ENCODE data around the gene KIAA0930.
"Not testable (repeated sequence)": the region's sequence is repeated elsewhere in the genome, so short reads cannot be mapped to it uniquely, and the experiment has no call there.

The KIAA0930 gene

GRCh38 chr22:45240810-45241631 lies at the start of gene KIAA0930:
KIAA0930 (minus strand) TSS chr22:45240894; CDS start chr22:45240703, 191 bp downstream.
- peak in 47 of 51 donors; percentile 37 to 88 (median 71) for DNase-seq

- DNase-seq = no peak
Observed at GRCh38 chr22:45286854-45287551, 46.3 kb upstream of the KIAA0930 start.

DNA sequence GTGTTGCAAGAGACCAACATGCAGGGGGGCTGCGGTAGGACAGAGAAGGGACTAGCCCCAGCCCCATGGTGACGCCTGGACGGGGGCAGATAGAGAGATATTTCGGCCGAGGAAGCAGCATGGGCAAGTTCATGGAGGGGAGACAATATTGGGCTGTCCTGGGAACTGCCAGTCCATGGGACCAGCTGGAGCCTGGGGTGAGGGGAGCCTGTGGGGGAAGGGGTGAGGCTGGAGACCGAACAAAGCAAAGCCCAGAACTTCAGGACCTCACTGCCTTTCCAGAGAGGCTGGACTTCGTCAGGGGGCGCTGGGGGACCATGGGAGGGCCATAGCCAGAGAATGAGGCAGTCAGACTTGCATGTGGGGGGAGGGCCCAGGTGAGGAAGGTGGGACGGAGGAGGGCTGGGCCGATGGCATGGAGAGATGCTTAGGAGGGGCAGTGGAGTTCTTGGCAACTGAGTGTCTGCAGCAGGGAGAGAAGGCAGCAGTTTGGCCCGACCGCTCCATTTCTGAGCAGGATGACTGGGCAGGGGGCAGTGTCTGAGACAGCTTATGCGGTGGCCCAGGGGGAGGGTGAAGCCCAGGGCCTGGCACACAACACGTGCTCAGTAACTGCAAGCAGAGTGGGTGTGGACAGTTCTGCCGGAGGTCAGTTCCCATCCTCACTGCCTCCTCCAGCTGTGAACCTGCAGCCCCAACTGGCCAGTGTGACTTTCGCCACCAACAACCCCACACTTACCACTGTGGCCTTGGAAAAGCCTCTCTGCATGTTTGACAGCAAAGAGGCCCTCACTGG lies 44.8 kb upstream of the KIAA0930 start:
- DNase-seq = no peak

GRCh38 chr22:45284705-45285262 lies 44.1 kb upstream of the KIAA0930 start, which contains the start of gene UPK3A:
UPK3A (plus strand) TSS chr22:45284949; CDS start chr22:45285014, 65 bp downstream.
- DNase-seq = peak in 28 of 51 donors; percentile 3 to 71 (median 34)

DNA sequence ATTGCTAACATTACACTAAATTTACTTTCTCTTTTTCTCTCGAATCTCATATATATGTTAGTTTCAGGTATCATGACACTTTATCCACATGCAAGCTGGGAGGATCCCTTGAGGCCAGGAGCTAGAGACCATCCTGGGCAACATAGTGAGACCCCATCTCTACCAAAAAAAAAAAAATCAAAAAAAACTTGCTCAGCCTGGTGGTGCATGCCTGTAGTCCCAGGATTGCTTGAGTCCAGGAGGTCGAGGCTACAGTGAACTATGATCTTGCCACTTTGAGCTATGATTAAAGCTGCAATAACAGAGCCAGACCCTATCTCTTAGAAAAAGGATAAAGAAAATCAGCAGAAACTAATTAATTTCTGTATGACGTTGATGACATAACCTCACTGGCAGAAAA lies 40.3 kb upstream of the KIAA0930 start:
- DNase-seq = no peak

GRCh38 chr22:45280587-45280980 lies 39.9 kb upstream of the KIAA0930 start:
- no peak for DNase-seq

- no peak for DNase-seq
Observed at GRCh38 chr22:45278125-45278524, 37.4 kb upstream of the KIAA0930 start.

DNA sequence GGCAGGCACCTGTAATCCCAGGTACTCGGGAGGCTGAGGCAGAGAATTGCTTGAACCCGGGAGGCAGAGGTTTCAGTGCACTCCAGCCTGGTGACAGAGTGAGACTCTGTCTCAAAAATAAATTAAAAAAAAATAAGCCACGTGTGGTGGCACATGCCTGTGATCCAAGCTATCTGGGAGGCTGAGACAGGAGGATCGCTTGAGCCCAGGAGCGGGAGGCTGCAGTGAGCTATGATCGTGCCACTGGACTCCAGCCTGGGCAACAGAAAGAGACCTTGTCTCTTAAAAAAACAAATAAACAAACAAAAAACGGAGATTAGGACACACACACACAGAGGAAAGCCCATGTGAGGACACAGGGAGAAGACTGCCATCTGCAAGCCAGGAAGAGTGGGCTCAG lies 37.0 kb upstream of the KIAA0930 start:
- DNase-seq = not testable (repeated sequence)

DNA sequence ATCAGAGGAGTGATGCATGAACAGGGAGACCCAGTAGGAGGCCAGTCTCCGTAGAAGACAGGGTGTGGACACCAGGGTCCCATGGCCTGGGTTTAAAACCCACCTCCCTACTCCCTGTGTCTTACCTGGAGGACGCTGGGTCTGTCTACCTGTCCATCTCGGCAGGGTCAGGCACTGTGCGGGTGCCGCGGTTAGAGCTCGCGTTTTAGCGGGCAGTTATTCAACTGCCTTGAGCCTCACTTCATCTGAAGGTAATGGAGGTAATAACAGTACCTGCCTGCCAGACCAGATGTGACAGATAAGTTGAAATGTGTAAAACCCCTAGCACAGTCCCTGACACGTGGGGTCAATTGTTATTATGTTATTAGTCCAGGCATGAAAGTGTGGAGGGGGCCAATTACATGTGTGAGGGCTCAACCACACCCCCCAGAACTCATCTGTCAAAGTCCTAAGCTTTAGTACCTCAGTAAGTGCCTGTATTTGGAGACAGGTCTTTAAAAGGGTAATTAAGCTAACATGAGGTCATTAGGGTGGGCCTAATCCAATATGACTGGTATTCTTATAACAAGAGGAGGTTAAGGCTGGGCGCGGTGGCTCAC lies 35.9 kb upstream of the KIAA0930 start:
- DNase-seq = no peak

GRCh38 chr22:45273452-45274075 lies 32.9 kb upstream of the KIAA0930 start:
- DNase-seq = no peak

- DNase-seq = no peak
Observed at GRCh38 chr22:45272498-45272897, 31.8 kb upstream of the KIAA0930 start.

- peak in 22 of 51 donors; percentile 17 to 84 (median 33) for DNase-seq
Observed at GRCh38 chr22:45271667-45272201, 31.0 kb upstream of the KIAA0930 start.

GRCh38 chr22:45270095-45271020 lies 29.7 kb upstream of the KIAA0930 start:
- no peak for DNase-seq

GRCh38 chr22:45268958-45269844 lies 28.5 kb upstream of the KIAA0930 start:
- DNase-seq = peak in 50 of 51 donors; percentile 13 to 92 (median 69)

DNA sequence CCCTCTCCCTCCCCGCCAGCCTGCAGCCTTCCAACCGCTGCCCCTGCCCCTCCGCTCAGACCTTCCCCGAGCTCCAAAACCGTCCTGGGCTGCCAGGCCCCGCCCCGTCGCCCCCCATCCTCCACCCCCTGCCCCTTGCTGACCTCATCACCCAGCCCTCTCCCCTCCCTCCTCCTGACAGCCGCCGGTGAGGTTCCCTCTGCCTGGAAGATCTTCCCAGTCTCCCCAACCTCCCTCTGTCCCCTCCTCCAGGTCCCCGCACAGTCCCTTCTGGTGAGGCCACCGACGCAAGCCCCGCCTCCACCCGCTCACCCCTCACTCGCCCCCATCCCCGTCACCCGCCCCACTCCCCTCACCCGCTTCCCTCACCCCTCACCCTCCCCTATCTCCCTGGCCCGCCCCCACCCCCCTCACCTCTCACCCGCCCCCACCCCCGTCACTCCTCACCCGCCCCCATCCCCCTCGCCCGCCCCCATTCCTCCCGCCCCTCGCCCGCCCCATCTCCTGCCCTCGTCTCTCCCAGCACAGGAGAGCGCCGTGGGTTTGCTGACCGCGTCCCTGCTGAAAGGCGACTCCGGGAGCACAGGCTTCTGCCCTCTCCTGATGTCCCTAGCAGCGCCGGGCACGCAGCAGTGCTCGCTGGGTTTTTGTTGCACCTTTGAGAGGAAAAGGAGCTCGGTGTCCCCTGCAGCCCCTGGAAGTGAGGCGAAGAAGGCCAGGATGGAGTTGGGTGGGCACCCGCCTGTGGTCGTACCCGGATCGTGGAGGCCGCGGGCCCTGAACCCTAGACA lies 27.7 kb upstream of the KIAA0930 start:
- DNase-seq = peak in 16 of 51 donors; percentile 18 to 67 (median 34)

DNA sequence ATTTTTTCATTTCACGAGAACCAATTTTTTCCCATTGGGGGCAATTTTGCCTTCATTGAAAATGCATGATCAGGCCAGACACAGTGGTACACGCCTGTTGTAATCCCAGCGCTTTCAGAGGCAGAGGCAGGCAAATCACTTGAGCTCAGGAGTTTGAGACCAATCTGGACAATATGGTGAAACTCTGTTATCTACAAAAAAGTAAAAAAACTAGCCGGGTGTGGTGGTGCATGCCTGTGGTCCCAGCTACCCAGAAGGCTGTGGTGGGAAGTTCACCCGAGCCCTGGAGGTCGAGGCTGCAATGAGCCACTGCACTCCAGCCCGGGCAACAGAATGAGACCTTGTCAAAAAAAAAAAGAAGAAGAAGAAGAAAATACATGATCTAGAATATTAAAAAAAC lies 24.8 kb upstream of the KIAA0930 start:
- no peak for DNase-seq

Measured in hypothalamus (tissue), 51 donors.